GM21576 (cell line): Measurements from ENCODE around the gene ANKRD36C.
"Not testable (repeated sequence)": the region's sequence is repeated elsewhere in the genome, so short reads cannot be mapped to it uniquely, and the experiment has no call there.

Experiments
- ATAC-seq: cut with Tn5 transposase; IDR thresholded peaks from one replicate; pipeline ENCODE4 v1.9.1; 2021; ENCODE audit warnings: mild to moderate bottlenecking, moderate library complexity; ENCODE audit not compliant: unreplicated experiment

Gene ANKRD36C

DNA sequence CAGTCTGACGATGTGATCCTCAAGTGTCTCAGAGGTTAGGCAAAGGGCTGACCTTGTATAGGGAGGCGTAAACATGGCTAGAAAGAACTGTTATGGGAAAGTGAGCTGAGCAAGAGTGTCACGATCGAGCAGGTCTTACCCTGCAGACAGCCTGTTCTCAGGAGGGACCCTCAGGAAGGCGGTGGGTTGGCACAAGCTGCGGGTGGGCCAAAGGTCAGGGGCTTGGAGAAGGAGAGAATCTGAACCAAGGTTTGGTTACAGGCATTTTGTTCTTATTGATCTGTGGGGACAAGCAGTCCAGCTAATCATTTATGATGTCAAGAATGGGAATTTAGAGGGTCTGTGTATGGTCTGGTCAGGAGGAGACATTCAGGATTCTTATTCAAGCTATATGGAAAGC is 16.4 kb upstream of the ANKRD36C start:
- ATAC-seq: not testable (repeated sequence)

DNA sequence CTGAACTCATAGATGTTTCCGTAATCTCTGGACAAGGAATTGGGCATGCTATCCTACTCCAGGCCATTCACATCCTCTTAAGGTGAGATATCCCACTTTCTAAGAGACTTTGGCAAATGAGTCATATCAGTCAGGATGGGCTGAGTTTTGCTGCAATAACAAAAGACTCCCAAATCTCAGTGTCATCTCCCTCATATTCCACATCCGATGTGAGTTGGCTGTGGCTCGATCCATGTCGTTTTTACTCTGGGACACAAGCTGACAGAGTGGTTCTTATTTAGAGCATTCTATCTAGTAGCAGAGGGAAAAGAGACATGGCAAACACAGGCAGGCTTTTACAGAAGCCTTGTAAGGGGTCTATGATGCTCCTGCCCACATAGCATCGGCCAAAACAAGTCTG is 14.6 kb upstream of the ANKRD36C start:
- not testable (repeated sequence) for ATAC-seq

DNA sequence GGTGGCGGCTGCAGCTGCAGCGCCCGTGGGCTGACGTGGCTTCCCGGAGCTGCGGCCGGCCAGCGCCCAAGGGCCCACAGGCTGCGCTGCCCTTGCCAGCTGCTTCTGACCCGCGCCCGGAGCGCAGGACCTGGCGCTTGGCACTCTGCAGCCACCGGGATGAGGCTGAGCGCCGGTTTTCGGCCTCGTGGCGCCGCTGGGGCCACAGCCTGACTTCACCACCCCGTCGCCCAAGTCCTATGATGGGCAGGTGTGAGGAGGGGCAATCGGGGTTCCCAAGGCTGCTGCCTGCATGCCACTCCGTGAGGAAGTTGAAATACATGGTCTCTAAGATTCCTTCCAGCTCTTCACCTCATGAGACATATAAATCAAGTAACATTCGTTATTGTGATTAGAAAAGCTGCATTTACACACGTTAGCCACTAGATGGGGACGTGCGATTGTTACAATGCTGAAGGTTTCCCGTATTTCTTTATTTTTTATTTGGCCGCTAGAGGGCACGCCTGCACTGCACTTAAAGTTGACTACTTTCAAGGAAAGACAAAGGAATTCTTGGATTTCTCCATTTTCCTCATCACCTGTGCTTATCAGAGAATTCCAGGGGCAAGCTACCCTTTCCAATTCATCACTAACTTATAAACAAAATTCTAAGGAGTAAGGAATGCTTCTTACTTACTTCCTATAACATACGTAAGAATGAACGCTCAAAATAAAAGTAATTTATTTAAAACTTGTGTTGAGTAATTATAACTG is 1.1 kb upstream of the ANKRD36C start:
- ATAC-seq: not testable (repeated sequence)

DNA sequence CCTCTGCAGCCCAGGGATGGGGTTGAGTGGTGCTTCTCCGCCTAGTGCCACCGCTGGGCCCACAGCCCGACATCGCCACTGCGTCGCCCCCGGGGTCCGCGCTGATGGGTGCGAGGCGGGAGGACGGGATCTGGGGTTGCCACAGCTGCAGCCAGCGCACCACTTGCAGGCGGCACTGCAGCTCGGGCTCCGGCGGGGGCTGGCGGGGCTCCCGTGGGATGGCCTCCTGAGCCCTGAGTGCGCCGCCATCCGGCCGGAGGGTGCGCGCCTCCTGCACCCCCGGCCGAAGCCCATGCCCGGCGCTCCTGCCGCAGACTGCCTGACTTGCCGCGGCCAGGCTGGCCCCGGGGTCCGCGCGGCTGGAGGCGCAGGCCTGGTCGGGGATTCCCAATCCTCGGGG is 478 bp upstream of the ANKRD36C start:
- ATAC-seq: peak; percentile 38

DNA sequence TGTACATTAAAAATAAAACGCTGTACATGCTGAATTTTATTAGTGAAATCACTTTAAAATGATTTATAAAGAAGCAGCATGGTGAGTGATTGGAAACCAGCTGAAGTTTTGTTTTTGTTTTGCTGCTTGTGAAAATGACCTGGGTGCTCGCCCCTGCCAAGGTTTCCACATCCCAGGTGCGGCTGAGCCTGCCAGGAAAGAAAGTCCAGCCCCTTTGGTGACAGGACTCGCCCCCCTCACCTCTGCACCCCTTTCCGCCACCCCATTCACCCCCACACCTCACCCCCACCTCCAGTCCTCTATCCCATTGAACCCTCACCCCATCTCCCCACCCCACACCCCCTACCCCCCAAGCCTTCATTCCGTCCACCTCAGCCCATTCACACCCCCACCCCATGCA is 740 bp downstream of the ANKRD36C start:
- not testable (repeated sequence) for ATAC-seq

DNA sequence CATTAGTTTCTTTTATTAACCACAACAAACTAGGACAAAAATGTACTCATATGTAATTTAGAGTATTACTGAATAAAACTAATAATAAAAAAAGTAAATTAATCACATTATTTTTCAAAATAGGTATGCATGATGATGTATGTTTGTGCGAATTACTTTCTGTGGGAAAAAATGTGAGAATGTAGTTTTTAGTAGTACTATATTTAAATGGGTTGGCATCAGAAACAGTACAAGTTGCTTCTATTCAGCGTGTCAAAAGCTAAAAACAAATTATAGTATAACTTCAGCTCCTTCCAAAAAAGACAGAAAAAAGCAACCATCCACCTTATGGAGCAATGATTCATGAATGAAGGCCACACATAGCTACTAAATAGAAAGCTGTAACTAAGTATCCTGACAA is 40.0 kb downstream of the ANKRD36C start:
- not testable (repeated sequence) for ATAC-seq

DNA sequence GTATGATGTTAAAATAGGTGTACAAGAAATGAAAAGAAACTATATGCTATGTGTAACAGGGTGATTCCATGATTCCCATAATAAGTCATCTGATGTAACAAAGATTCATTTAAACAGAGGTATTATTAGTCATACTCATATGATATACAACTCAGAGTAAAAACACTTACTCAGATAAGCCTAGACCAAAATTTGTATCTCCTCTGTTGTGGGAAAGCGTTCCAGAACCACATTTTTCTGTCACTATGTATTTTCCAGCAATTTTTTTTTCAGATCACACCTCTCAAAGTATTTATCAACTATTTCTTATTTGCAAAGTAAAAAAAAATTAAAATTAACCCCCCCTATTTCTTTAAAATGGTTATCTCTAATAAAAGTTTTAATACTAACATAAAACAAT is 43.6 kb downstream of the ANKRD36C start:
- ATAC-seq: not testable (repeated sequence)

DNA sequence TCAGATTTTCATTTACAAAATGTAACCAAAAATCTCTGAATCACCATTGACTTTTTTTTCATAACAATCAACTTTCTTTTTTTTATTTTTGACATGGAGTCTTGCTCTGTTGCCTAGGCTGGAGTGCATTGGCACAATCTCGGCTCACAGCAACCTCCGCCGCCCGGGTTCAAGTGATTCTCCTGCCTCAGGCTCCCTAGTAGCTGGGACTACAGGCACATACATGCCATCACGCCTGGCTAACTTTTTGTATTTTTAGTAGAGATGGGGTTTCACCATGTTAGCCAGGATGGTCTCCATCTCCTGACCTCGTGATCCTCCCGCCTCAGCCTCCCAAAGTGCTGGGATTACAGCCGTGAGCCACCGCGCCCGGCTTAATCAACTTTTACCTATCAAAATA is 51.7 kb downstream of the ANKRD36C start:
- not testable (repeated sequence) for ATAC-seq

DNA sequence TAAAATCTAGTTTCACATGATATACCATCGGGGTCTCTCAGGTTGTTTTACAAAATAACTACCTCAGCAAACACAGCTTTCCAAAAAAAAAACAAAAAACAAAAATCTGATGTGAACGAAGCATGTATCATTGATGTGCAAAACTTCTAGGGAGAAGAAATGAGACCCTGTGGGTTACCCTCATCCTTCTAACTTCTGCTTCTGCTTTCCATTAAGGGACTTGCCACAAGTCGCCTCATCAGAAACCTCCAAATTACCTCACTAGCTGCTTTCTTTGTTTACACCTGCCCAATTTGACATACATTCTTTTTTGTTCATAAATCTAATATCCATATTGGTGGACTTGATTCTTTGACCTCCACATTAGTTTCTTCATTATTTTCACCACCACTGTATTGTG is 60.9 kb downstream of the ANKRD36C start:
- not testable (repeated sequence) for ATAC-seq

DNA sequence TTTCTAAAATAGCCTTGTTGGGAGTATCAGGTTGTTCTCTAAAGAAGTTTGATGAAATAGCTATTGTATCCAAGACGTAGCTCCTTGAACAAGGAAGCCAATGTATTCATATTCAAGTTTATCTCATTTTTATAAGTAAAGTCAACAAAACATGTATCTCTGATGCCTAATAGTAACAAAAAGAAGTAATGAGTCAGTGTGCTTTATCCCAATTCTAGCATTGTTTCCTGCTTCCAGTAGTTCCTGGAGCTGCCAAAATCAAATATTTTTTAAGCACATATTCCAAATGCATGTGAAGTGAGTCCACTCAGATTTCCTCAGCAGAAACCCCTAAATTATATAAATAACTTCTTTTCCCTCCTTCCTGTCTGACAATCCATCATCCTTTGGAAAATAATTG is 74.6 kb downstream of the ANKRD36C start:
- not testable (repeated sequence) for ATAC-seq

DNA sequence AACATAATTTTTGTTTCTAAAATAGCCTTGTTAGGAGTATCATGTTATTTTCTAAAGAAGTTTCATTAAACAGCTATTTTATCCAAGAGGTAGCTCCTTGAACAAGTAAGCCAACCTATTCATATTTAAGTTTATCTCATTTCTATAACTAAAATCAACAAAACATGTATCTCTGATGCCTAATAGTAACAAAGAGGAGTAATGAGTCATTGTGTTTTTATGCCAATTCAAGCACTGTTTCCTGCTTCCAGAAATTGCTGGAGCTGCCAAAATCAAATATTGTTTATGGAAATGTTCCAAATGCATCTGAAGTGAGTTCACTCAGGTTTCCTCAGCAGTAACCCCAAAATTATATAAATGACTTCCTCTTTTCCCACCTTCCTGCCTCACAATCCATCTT is 76.5 kb downstream of the ANKRD36C start:
- not testable (repeated sequence) for ATAC-seq

DNA sequence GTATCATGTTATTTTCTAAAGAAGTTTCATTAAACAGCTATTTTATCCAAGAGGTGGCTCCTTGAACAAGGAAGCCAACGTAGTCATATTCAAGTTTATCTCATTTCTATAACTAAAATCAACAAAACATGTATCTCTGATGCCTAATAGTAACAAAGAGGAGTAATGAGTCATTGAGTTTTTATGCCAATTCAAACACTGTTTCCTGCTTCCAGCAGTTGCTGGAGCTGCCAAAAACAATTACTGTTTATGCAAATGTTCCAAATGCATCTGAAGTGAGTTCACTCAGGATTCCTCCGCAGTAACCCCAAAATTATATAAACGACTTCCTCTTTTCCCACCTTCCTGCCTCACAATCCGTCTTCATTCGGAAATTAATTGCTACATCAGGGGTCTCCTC is 80.2 kb downstream of the ANKRD36C start:
- not testable (repeated sequence) for ATAC-seq

DNA sequence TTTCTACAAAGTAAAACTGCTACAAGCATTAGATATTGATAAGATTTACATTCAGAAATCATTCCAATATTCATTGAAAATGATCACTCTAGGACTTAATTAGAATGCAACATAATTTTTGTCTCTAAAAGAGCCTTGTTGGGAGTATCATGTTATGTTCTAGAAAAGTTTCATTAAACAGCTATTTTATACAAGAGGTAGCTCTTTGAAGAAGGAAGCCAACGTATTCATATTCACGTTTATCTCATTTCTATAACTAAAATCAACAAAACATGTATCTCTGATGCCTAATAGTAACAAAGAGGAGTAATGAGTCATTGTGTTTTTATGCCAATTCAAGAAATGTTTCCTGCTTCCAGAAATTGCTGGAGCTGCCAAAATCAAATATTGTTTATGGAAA is 97.2 kb downstream of the ANKRD36C start:
- not testable (repeated sequence) for ATAC-seq

DNA sequence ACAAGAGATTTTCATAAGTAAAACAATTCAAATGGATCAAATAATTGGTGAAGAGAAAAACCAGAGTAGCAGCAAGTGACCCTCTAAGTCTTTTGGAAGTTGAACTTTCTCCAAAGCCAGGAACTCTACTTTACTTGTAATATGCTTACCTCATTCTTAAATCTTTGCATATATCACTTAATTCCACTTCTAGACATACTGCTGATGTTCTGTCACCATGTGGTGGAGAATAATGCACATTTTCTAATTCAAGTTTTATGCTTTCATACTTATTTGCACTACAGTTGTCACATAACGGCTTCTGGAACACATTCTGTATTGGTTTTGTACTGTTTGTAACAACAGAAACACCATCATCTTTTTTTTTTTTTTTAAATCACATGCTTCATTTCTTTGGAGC is 123.7 kb downstream of the ANKRD36C start:
- not testable (repeated sequence) for ATAC-seq

DNA sequence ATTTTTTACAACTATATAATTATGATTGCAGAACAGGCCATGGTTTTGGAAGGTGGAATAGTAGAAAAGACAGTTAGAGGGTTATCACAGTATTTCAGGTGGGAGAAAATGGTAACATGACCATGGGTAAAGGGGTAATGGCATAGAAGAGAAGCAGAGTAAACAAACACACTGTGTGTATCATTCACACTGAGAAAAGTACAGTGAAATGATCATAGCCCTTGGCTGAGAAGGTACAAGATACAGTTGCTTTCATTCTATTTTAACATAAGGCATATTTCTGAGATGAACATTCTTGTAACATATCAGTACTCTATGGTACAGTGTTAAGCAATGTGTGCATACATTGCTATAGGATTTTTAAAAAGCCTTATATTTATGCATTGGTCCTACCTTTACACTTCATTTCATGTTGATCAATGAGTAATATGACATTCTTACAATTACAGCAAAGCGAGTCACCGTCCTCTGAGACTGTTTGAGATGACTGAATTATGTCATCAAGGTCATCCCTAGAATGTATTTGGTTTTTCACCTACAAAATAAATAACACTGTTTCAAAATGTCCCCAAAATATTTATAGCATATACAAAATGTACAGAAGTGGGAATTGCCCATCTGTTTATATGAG is 124.5 kb downstream of the ANKRD36C start:
- not testable (repeated sequence) for ATAC-seq

DNA sequence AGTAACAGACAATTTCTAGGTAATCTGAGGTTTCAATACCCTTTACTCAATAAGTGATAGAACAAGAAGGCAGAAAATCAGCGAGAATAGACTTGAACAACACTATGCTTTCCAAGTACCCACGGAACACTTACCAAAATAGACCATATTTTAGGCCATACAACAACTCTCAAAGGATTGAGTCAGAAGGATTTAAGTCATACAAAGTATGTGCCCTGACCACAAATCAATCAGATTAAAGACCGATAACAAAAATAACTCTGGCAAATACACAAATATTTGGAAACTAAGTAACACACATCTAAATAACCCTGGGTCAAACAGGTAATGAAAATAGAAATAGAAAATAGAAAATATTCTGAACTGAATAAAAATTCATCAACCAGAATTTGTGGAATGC is 129.5 kb downstream of the ANKRD36C start:
- ATAC-seq: not testable (repeated sequence)

DNA sequence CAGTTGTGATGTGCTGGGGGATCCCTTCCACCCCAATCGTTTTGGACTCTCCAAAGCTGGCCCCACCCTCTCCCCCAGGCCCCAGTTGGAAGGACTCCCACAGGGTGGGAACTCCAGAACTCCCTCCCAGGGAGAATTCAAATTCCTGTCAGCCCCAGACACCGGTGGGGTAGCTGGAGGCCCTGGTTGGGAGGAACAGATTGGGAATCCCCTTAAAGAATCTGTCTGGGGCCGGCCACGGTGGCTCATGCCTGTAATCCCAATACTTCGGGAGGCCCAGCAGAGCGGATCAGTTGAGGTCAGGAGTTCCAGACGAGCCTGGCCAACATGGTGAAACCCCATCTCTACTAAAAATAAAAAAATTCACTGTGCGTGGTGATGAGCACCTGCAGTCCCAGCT is 155.5 kb downstream of the ANKRD36C start:
- ATAC-seq: no peak

DNA sequence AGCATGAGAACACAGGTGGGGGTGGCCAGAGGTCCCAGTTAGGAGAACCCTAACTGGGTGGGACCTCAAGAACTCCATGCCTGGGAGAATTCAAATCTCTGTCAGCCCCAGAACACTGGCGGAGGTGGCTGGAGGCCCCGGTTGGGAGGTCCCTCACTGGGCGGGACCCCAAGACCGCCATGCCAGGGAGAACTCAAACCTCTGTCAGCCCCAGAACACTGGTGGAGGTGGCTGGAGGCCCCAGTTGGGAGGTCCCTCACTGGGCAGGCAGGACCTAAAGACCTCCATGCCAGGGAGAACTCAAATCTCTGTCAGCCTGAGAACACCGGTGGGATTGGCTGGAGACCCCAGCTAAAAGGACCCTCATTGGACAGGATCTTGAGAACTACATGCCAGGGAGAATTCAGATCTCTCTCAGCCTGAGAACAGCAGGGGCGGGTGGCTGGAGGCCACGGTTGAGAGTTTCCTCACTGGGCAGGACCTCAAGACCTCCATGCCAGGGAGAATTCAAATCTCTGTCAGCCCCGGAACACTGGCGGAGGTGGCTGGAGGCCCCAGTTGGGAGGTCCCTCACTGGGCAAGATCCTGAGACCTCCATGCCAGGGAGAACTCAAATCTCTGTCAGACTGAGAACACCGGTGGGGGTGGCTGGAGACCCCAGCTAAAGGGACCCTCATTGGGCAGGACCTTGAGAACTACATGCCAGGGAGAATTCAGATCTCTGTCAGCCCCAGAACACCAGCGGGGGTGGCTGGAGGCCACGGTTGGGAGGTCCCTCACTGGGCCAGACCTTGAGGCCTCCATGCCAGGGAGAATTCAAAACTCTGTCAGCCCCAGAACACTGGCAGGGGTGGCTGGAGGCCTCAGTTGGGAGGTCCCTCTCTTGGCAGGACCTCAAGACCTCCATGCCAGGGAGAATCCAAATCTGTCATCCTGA is 157.3 kb downstream of the ANKRD36C start:
- ATAC-seq: not testable (repeated sequence)

DNA sequence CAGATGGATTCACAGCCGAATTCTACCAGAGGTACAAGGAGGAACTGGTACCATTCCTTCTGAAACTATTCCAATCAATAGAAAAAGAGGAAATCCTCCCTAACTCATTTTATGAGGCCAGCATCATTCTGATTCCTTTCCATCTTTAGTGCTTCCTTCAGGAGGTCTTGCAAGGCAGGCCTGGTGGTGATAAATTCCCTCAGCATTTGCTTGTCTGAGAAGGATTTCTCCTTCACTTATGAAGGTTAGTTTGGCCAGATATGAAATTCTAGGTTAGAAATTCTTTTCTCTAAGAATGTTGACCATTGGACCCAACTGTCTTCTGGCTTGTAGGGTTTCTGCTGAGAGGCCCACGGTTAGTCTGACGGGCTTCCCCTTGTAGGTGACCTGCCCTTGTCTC is 167.4 kb downstream of the ANKRD36C start:
- not testable (repeated sequence) for ATAC-seq

DNA sequence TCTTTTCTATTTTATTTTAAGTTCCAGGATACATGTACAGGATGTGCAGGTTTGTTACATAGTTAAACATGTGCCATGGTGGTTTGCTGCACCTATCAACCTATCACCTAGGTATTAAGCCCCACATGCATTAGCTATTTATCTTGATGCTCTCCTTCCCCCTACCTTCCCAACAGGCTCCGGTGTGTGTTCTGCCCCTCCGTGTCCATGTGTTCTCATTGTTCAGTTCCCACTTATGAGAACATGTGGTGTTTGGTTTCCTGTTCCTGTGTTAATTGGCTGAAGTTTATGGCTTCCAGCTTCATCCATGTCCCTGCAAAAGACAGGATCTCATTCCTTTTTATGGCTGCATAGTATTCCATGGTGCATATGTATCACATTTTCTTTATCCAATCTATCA is 174.1 kb downstream of the ANKRD36C start:
- not testable (repeated sequence) for ATAC-seq

DNA sequence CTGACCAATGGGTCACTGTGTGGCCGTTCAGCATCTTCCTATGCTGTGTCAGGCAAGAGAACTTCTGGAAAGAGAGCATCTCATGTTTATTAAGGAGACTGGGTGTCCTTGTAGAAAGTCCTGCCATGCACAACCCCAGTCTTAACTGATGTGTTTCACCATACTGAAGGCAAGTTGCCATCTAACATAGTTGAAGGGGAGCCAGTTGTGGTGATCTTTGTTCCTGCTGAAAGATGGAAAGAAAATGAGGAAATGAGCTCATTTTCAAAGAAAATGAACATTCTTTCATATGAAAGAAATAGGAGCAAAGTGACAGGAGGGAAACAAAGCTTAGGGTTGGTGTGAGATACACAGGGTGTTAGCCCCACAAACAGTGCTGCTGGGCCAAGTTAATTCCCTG is 178.3 kb downstream of the ANKRD36C start:
- not testable (repeated sequence) for ATAC-seq
